Neural progenitor cell (in vitro differentiated cells): ENCODE data around the gene RNF31. TPM values are rescaled to one million over a fixed set of nuclear protein-coding genes. Genes with fewer than 3 reads are reported as not detected.
A peak's percentile ranks its signal among the peaks of the same experiment; 100 is the strongest.

ENCODE experiments used
- DNase-seq: peaks from one replicate; pipeline ENCODE4 v3.0.0-alpha.2; 2016; ENCODE audit warnings: low spot score
- H2AFZ ChIP-seq: fragments of 200-600 bp; sonication (generic); replicated peaks from 2 replicates; pipeline ENCODE4 v1.6.1; 2016; ENCODE audit warnings: antibody characterized with exemption
- H3F3A ChIP-seq: fragments of 200-600 bp; sonication (generic); 2 replicates; pipeline ENCODE4 v1.6.1; 2016; ENCODE audit warnings: antibody characterized with exemption, low read depth
- H3K27ac ChIP-seq: fragments of 200-600 bp; sonication (generic); 2 replicates; pipeline ENCODE4 v1.5.1; 2016; ENCODE audit warnings: mild to moderate bottlenecking
- H3K27me3 ChIP-seq: fragments of 200-600 bp; sonication (generic); 2 replicates; pipeline ENCODE4 v1.6.1; 2016; ENCODE audit warnings: mild to moderate bottlenecking, moderate library complexity
- H3K36me3 ChIP-seq: fragments of 200-600 bp; sonication (generic); 2 replicates; pipeline ENCODE4 v1.5.1; 2016
- H3K4me1 ChIP-seq: fragments of 200-600 bp; sonication (generic); 2 replicates; pipeline ENCODE4 v1.6.1; 2016; ENCODE audit warnings: mixed run types
- H3K4me2 ChIP-seq: fragments of 200-600 bp; sonication (generic); 2 replicates; pipeline ENCODE4 v1.6.1; 2016
- H3K4me3 ChIP-seq: fragments of 200-600 bp; sonication (generic); 2 replicates; pipeline ENCODE4 v1.5.1; 2016
- H3K79me2 ChIP-seq: fragments of 200-600 bp; sonication (generic); 2 replicates; pipeline ENCODE4 v1.6.1; 2016; ENCODE audit warnings: low read depth
- H3K9ac ChIP-seq: fragments of 200-600 bp; sonication (generic); 2 replicates; pipeline ENCODE4 v1.6.1; 2016
- H3K9me3 ChIP-seq: fragments of 200-600 bp; sonication (generic); 2 replicates; pipeline ENCODE4 v1.5.1; 2016; ENCODE audit warnings: low read depth
- H4K20me1 ChIP-seq: fragments of 200-600 bp; sonication (generic); 2 replicates; pipeline ENCODE4 v1.6.1; 2016; ENCODE audit warnings: low read depth
- H3K27ac Mint-ChIP-seq: 3 replicates; pipeline ENCODE4 v1.8.0; 2021; ENCODE audit warnings: mixed read lengths
- H3K27me3 Mint-ChIP-seq: 2 replicates; pipeline ENCODE4 v1.8.0; 2022; ENCODE audit warnings: low read depth, mild to moderate bottlenecking, inconsistent platforms, moderate library complexity, mixed read lengths; ENCODE audit not compliant: insufficient read depth
- H3K36me3 Mint-ChIP-seq: 3 replicates; pipeline ENCODE4 v1.8.0; 2021; ENCODE audit warnings: mixed read lengths
- H3K4me1 Mint-ChIP-seq: 3 replicates; pipeline ENCODE4 v1.8.0; 2021; ENCODE audit warnings: mixed read lengths
- H3K4me3 Mint-ChIP-seq: 3 replicates; pipeline ENCODE4 v1.8.0; 2021; ENCODE audit warnings: mild to moderate bottlenecking, moderate library complexity, mixed read lengths
- H3K9me3 Mint-ChIP-seq: 3 replicates; pipeline ENCODE4 v1.8.0; 2020; ENCODE audit warnings: mixed read lengths
- CTCF ChIP-seq: fragments of 200-600 bp; sonication (generic); IDR thresholded peaks from 2 replicates; pipeline ENCODE4 v1.5.1; 2017; ENCODE audit warnings: antibody characterized with exemption, mild to moderate bottlenecking
- EZH2 ChIP-seq: fragments of 200-600 bp; sonication (generic); IDR thresholded peaks from 2 replicates; pipeline ENCODE4 v1.6.1; 2017; ENCODE audit warnings: antibody characterized with exemption, mild to moderate bottlenecking, moderate library complexity
- EZH2phosphoT487 ChIP-seq: fragments of 200-600 bp; sonication (generic); IDR thresholded peaks from 2 replicates; pipeline ENCODE4 v1.6.1; 2017; ENCODE audit warnings: antibody characterized with exemption
- total RNA-seq: library from RNA; depleted of rRNA; stranded (reverse); fragments of >200 nt; gene quantifications from 2 replicates; pipeline ENCODE4 v1.2.3, GENCODE V29; 2015; ENCODE audit warnings: low replicate concordance

The RNF31 gene
- total RNA-seq, 1 donor from 2014 or later, result 28.8 TPM

GRCh38 chr14:24195186-24196070 is 48.1 kb downstream of the RNF31 start, which contains the start of gene TM9SF1:
TM9SF1 (minus strand) TSS chr14:24195441; CDS start chr14:24195019, 422 bp downstream.
- H3K4me2 ChIP-seq, result peak within 1 kb of the TSS; percentile 92
- no peak for TF ChIP-seq CTCF
- no peak for TF ChIP-seq EZH2
- TF ChIP-seq EZH2phosphoT487, result no peak
- H3K4me3 ChIP-seq, result peak within 1 kb of the TSS; percentile 81
- no peaks in the 10 kb centered on the region for H3K27me3 ChIP-seq
- H3K4me1 ChIP-seq, result peaks cover 6% of the 10 kb centered on the region
- H3K4me3 Mint-ChIP-seq, result peak within 1 kb of the TSS; percentile 98
- no peaks in the 10 kb centered on the region for H3K9me3 Mint-ChIP-seq
- H3K27ac ChIP-seq, result peak within 1 kb of the TSS; percentile 90
- peaks cover 21% of the 10 kb centered on the region for H3K4me1 Mint-ChIP-seq
- H3K27ac Mint-ChIP-seq, result peak within 1 kb of the TSS; percentile 99
- peak within 1 kb of the TSS; percentile 70 for H3K9ac ChIP-seq
- peak within 1 kb of the TSS; percentile 87 for H2AFZ ChIP-seq
- H3K27me3 Mint-ChIP-seq, result peaks cover 8% of the 10 kb centered on the region
- H3K36me3 Mint-ChIP-seq, result peaks cover 22% of the 10 kb centered on the region
- peaks cover 14% of the 10 kb centered on the region for H3K79me2 ChIP-seq
- H3K9me3 ChIP-seq, result no peaks in the 10 kb centered on the region
- no peaks in the 10 kb centered on the region for H3K36me3 ChIP-seq
- peak; percentile 92 for DNase-seq
- H4K20me1 ChIP-seq, result no peaks in the 10 kb centered on the region
- H3F3A ChIP-seq, result peaks cover 27% of the 10 kb centered on the region

GRCh38 chr14:24196071-24197055 is 49.1 kb downstream of the RNF31 start:
- Histone ChIP-seq H3K36me3 (no peaks in the 10 kb centered on the region), H3K79me2 (peaks cover 14% of the 10 kb centered on the region), H3F3A (peaks cover 27% of the 10 kb centered on the region), H3K4me1 (peaks cover 6% of the 10 kb centered on the region), H3K4me3 (peak overlapping the region; percentile 81), H2AFZ (peak overlapping the region; percentile 87), H3K4me2 (peak overlapping the region; percentile 92), H3K27ac (peak overlapping the region; percentile 90), H4K20me1 (no peaks in the 10 kb centered on the region), H3K27me3 (no peaks in the 10 kb centered on the region), H3K9ac (peak overlapping the region; percentile 70), H3K9me3 (no peaks in the 10 kb centered on the region)
- H3K4me3 Mint-ChIP-seq, result peak overlapping the region; percentile 98
- peak; percentile 43 for DNase-seq
- peaks cover 21% of the 10 kb centered on the region for H3K4me1 Mint-ChIP-seq
- H3K9me3 Mint-ChIP-seq, result no peaks in the 10 kb centered on the region
- H3K27me3 Mint-ChIP-seq, result peaks cover 8% of the 10 kb centered on the region
- peaks cover 20% of the 10 kb centered on the region for H3K36me3 Mint-ChIP-seq
- H3K27ac Mint-ChIP-seq, result peak overlapping the region; percentile 99
- TF ChIP-seq EZH2 (no peak), CTCF (no peak), EZH2phosphoT487 (no peak)

GRCh38 chr14:24197056-24197450 is 49.8 kb downstream of the RNF31 start:
- H4K20me1 ChIP-seq, result no peaks in the 10 kb centered on the region
- H3F3A ChIP-seq, result peaks cover 27% of the 10 kb centered on the region
- no peak overlapping the region for H3K27ac ChIP-seq
- no peak overlapping the region for H3K4me3 ChIP-seq
- peaks cover under 1% of the 10 kb centered on the region for H3K36me3 ChIP-seq
- H2AFZ ChIP-seq, result no peak overlapping the region
- TF ChIP-seq EZH2phosphoT487, result no peak
- no peak for TF ChIP-seq EZH2
- no peak for TF ChIP-seq CTCF
- peaks cover 6% of the 10 kb centered on the region for H3K4me1 ChIP-seq
- no peak overlapping the region for H3K9ac ChIP-seq
- no peaks in the 10 kb centered on the region for H3K9me3 ChIP-seq
- Mint-ChIP-seq H3K4me3 (peak overlapping the region; percentile 98), H3K27me3 (peaks cover 8% of the 10 kb centered on the region), H3K4me1 (peaks cover 21% of the 10 kb centered on the region), H3K9me3 (no peaks in the 10 kb centered on the region), H3K27ac (no peak overlapping the region), H3K36me3 (peaks cover 21% of the 10 kb centered on the region)
- H3K4me2 ChIP-seq, result peak overlapping the region; percentile 92
- no peaks in the 10 kb centered on the region for H3K27me3 ChIP-seq
- no peak for DNase-seq
- H3K79me2 ChIP-seq, result peaks cover 14% of the 10 kb centered on the region
